Adrenal gland (tissue), 5 donors: ENCODE results near the gene SLC25A22.

Experiments
- CTCF ChIP-seq, 6 experiments: fragments of 450-650 bp in 4 of 6; fragments of 200-600 bp in 2 of 6; sonication (generic) in 1 of 6; IDR thresholded peaks; 1 replicate in 5 of 6; 2 replicates in 1 of 6; pipeline versions ENCODE4 v1.5.1 to v1.8.0; 2016 to 2021; ENCODE audit warnings: antibody characterized with exemption in 6 of 6, mild to moderate bottlenecking in 2 of 6, moderate library complexity in 1 of 6
- POLR2A ChIP-seq, 2 donors: fragments of 450-650 bp; IDR thresholded peaks; one replicate each; pipeline ENCODE4 v1.6.1; 2017; ENCODE audit warnings: antibody characterized with exemption in 2 of 2, mild to moderate bottlenecking in 2 of 2, moderate library complexity in 1 of 2
- donor health status: DM: no; HTN: no; CAD: no.

- no peak for TF ChIP-seq POLR2A (IDR thresholded peaks at IDR 0.05)
- TF ChIP-seq CTCF (IDR thresholded peaks at IDR 0.05) = no peak
Observed at GRCh38 chr11:792535-792821, 5.6 kb downstream of the SLC25A22 start.
